Nucleus accumbens (tissue), 56 donors: ENCODE results near the gene KRT78.

ENCODE experiments used
- DNase-seq, 56 donors: peaks; one replicate each; lab custom pipeline; 2025; lab: John Stamatoyannopoulos, UW

KRT78 gene

DNA sequence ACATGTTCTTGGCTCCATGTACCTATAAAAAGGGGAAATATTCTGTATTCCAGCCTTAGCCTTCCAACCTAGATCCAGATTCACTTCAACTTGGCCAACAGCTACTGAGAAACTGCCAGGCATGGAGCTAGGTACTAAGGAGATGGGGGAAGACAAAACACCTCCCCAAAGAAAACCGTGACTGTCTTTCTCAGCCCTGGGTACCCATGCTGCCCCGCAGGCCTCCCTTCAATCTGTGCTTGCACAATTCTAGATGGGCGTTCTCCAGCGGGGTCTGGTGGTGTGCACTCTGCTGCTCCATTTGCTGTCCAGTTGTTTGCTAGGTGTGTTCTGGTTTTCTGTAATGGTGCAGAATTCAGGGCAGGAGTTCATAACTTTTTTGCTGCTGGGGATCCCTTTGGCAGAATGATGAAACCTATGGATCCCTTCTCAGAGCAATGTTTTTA is 34.1 kb downstream of the KRT78 start:
- no peak for DNase-seq

- DNase-seq = no peak
These were observed 34.7 kb downstream of the KRT78 start, which contains the start of gene KRT4 for GRCh38 chr12:52813885-52814709. KRT4 (minus strand) TSS chr12:52814116; CDS start chr12:52814058, 58 bp downstream.

- DNase-seq = no peak
These were observed 35.5 kb downstream of the KRT78 start for GRCh38 chr12:52813203-52813819.

- DNase-seq = no peak
These were observed 36.0 kb downstream of the KRT78 start for GRCh38 chr12:52812749-52813148.

- no peak for DNase-seq
These were observed 36.8 kb downstream of the KRT78 start for GRCh38 chr12:52812073-52812400.

DNA sequence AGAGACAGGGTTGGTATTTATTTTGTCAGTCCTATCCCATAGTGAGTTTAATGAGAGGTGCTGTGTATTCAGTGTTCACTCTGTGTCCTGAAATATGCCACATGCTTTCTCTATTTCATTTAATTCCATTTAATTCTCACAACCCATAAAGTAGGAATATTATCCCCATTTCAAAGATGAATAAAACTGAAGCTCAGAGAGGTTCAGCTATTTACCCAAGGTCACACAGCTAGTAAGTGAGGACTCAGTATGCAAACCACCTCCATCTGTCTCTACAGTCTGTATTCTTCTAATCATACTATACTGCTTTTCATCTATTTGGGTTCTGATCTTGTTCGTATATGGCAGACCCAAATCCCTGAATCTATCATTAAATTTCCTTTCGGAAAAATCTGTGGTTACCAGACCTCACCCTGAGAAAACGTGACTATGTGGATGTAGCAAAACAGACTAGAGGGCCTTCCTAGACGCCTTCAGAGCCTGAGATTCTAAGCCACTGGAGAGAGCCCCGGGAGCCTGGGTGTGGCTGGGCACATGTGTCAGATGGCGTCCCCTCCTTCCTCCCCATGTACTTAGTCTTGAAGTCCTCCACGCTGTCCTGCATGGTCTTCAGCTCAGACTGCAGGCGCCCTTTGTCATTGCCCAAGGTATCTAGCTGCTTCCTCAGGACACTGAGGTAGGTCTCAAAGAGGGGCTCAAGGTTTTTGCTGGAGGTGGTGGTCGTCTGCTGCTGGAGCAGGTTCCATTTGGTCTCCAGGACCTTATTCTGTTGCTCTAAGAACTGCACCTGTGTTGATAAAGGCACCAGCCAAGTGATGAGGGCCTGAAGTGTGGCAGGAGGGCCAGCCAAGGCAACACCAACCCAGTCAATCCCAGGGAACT is 37.4 kb downstream of the KRT78 start:
- no peak for DNase-seq

DNA sequence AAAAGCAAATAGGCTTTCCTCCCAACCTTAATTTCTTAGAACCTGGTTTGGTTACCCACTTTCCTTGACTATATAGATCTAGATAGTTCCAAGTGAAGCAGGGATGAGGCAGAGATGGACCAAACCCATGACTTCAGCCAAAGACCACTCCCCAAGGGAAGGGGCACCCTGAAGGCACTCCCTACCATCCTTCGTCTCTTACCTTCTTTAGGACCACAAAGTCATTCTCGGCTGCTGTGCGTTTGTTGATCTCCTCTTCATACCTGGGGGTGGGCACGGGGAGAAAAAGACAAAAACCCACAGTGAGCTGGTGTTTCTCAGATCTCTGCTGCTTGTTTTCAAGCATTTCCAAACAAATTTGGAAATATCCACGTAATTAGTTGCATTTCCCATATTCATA is 38.2 kb downstream of the KRT78 start:
- no peak for DNase-seq

DNA sequence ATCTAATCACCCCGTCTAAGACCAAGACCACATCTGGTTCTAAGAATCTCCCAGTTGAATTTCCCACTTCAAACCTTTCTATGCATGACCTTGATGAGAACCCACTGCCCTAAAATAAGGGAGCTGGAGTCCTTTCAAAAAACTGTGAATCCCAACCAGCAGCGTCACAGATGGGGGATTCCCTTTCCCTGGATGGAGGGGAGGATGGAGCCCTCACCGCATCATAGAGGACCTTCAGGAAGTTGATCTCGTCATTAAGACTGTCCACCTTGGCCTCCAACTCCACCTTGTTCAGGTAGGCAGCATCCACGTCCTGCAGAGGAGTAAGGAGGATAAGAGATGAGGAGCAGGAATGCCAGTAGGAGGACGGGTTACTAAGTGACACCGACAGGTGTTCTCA is 39.6 kb downstream of the KRT78 start:
- no peak for DNase-seq

GRCh38 chr12:52808573-52809160 is 40.1 kb downstream of the KRT78 start:
- no peak for DNase-seq

DNA sequence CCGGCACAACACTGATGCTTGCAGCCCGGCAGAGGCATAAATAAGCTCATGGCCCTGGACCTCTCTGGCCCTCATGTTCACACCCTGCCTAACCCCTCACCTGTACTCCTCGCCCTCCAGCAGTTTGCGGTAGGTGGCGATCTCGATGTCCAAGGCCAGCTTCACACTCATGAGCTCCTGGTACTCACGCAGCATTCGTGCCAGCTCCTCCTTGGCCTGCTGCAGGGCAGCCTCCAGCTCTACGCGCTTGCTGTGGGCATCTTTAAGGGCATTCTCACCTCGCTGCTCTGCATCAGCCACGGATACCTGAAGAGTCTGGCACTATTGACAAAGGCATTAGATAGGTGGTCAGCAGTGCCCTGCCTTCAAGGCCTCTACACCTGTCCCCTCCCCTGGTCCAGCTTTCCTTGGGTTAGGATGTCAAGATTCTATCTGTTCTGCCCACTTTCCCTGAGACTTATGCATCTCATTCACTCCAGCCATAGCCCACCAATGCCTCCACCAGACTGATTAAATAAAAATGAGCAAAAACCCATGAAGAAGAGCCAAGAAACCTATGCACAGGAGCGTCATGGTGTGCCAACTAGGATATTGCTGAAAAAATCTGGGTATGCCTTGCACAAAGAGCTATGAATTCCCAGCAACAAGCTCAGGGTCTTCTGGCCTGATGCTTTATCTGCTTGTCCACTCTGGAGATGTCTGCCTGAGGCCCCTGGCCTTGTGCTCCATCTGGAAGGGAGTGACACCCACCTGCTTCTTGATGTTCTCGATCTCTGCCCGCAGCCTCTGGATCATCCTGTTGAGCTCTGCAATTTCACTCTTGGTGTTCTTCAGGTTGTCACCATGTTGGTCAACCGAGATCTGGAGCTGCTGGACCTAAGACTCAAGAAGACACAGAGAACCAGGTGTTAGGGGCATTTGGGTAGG is 41.0 kb downstream of the KRT78 start:
- DNase-seq = no peak

GRCh38 chr12:52806821-52807543 is 41.8 kb downstream of the KRT78 start:
- no peak for DNase-seq

GRCh38 chr12:52806169-52806811 is 42.5 kb downstream of the KRT78 start:
- DNase-seq = no peak

GRCh38 chr12:52805739-52806138 is 43.1 kb downstream of the KRT78 start:
- DNase-seq = no peak

DNA sequence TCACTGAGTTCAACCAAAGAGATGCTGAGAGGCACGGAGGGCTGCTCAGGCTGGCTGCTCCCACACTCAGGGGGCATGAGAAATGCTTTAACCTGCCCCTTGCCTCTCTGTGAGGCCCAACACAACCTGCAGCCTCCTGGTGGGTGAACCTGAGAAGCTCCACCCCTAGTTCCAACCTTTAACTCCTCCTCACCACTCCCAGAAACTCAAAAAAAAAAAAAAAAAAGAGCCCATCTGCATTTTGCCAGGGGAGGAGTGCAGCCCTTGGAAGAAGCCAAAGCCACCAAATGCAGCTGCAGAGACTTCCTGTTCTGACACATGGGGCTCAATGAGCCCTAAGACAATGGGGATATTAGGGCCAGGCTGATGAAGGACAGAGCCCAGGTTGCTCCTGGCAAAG is 43.8 kb downstream of the KRT78 start:
- no peak for DNase-seq

DNA sequence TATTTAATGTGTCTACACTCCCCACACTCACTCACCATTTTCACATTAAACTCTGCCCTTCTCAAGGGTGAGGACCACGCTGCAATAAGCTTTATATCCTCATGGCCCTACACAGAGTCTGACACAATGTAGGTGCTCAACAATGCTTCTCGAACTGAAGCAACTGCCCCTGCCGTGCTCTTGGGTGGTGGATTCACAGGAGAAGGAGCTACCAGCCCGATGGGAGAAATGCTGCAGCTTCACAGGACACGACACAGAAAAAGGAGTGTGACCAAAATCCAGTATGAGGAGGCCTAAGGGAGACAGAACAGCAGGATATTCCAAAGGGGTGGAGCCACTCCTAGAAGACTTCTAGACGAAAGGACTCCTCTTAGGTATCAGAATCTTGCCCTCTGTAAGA is 46.4 kb downstream of the KRT78 start:
- DNase-seq = no peak

- DNase-seq = no peak
These were observed 47.0 kb downstream of the KRT78 start for GRCh38 chr12:52801773-52802172.

DNA sequence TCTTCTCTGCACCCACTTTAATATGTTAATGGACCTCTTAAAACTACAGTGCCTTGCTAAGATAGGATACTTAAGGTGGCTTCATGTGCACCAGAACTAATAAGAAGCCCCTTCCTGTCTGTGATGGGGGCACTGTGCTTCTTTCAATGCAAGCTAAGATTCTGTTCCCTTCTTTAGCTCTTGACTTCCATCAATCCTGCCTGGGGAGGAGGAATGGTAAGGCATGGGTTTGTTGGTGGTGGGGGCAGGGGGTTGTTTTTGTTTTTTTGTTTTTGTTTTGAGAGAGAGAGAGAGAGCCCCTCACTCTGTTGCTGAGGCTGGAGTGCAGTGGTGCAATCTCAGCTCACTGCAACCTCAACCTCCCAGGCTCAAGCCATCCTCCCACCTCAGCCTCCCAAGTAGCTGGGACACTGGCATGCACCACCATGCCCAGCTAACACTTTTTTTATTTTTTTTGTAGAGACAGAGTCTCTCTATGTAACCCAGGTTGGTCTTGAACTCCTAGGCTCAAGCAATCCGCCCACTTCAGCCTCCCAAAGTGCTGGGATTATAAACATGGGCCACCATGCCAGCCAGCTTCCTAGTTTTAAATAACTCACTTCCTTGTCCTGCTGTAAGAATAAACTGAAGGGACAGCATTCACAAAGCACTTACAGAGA is 48.4 kb downstream of the KRT78 start:
- no peak for DNase-seq
